HCT116 (cell line): Measurements from ENCODE around the gene P4HTM.

Experiments used
- CEBPB ChIP-seq: IDR thresholded peaks from 2 replicates; pipeline ENCODE4 v1.6.1; 2012; ENCODE audit warnings: low read depth
- ZFX ChIP-seq: fragments of 450-650 bp; IDR thresholded peaks from 2 replicates; pipeline ENCODE4 v1.6.1; 2017

DNA sequence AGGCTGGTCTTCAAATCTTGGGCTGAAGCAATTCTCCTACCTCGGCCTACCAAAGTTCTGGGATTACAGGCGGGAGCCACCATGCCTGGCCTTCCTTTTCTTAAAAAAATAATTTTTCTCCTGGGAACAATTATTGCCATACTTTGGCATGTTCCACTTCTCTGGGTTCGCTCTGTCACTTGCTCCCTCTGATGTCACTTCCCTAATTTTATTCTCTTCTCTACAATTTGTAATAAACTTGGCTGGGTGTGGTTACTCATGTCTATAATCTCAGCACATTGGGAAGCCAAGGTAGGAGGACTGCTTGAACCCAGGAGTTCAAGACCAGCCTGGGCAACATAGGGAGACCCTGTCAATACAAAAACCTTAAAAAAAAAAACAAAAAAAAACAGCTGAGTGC is 45.2 kb downstream of the P4HTM start:
- no peak for TF ChIP-seq CEBPB
- TF ChIP-seq ZFX, result no peak
